Endodermal cell (in vitro differentiated cells): ENCODE data around the gene CYBRD1. TPM values are rescaled to one million over a fixed set of nuclear protein-coding genes. Genes with fewer than 3 reads are reported as not detected.

Source experiments
- DNase-seq: peaks from one replicate; pipeline ENCODE4 v3.0.0-alpha.2; 2017
- H3K27ac ChIP-seq: 2 replicates; pipeline ENCODE4 v1.5.1; 2013; ENCODE audit warnings: mild to moderate bottlenecking, low read depth, low read length, moderate library complexity
- H3K27me3 ChIP-seq: 2 replicates; pipeline ENCODE4 v1.6.1; 2013; ENCODE audit warnings: mild to moderate bottlenecking, low read length, moderate library complexity; ENCODE audit not compliant: insufficient read depth, control insufficient read depth, poor library complexity, severe bottlenecking
- H3K36me3 ChIP-seq: 2 replicates; pipeline ENCODE4 v1.7.0; 2013; ENCODE audit warnings: mild to moderate bottlenecking, low read length, moderate library complexity; ENCODE audit not compliant: control insufficient read depth, insufficient read depth
- H3K4me1 ChIP-seq: one replicate; pipeline ENCODE4 v1.7.0; 2013; ENCODE audit warnings: low read length; ENCODE audit not compliant: control insufficient read depth, insufficient read depth
- H3K4me3 ChIP-seq: 2 replicates; pipeline ENCODE4 v1.5.1; 2013; ENCODE audit warnings: mild to moderate bottlenecking, low read length, moderate library complexity
- H3K9ac ChIP-seq: 2 replicates; pipeline ENCODE4 v1.6.1; 2013; ENCODE audit warnings: mild to moderate bottlenecking, low read length, moderate library complexity; ENCODE audit not compliant: poor library complexity, severe bottlenecking; ENCODE audit errors: extremely low read depth
- H3K9me3 ChIP-seq: 2 replicates; pipeline ENCODE4 v1.6.1; 2013; ENCODE audit warnings: mild to moderate bottlenecking, low read length, moderate library complexity; ENCODE audit not compliant: control insufficient read depth
- H3K27ac Mint-ChIP-seq: 2 replicates; pipeline ENCODE4 v1.8.0; 2020; ENCODE audit warnings: mixed read lengths
- H3K27me3 Mint-ChIP-seq: 2 replicates; pipeline ENCODE4 v1.8.0; 2021; ENCODE audit warnings: mild to moderate bottlenecking, mixed read lengths; ENCODE audit not compliant: insufficient read depth
- H3K36me3 Mint-ChIP-seq: 2 replicates; pipeline ENCODE4 v1.8.0; 2020; ENCODE audit warnings: low read depth, mixed read lengths
- H3K4me1 Mint-ChIP-seq: 2 replicates; pipeline ENCODE4 v1.8.0; 2020; ENCODE audit warnings: mixed read lengths
- H3K4me3 Mint-ChIP-seq: 2 replicates; pipeline ENCODE4 v1.8.0; 2020; ENCODE audit warnings: mild to moderate bottlenecking, moderate library complexity, mixed read lengths
- H3K9me3 Mint-ChIP-seq: 2 replicates; pipeline ENCODE4 v1.8.0; 2020; ENCODE audit warnings: mild to moderate bottlenecking, mixed read lengths
- CTCF ChIP-seq: fragments of 200-600 bp; sonication (generic); conservative IDR thresholded peaks from 2 replicates; pipeline ENCODE4 v1.5.0; 2021; ENCODE audit warnings: antibody characterized with exemption, mild to moderate bottlenecking
- WGBS, 2 experiments: methylation state at CpG; one replicate each; pipeline versions ENCODE4 v1.1.5 to v1.1.7; 2013; ENCODE audit warnings: missing lambda C conversion rate in 2 of 2, mixed read lengths in 1 of 2; ENCODE audit not compliant: insufficient coverage in 1 of 2, insufficient read length in 1 of 2; 5-methylcytosine and 5-hydroxymethylcytosine counted together
- total RNA-seq, 2 donors: library from RNA; stranded (reverse); fragmentation: NEBNext Ultra II Directional in 1 of 2; extraction: Animal tissue kit (Norgen Biotek cat#: 25700) in 1 of 2; gene quantifications; 2 replicates in 1 of 2; 3 replicates in 1 of 2; pipeline ENCODE4 v1.2.1, GENCODE V29; 2021

CYBRD1 gene
- total RNA-seq, 2 donors from 2014 or later, result 3.3 to 4.7 TPM

GRCh38 chr2:171566057-171566456, 43.8 kb downstream of the CYBRD1 start:
- no peak overlapping the region for H3K27ac ChIP-seq
- 20 to 59% methylated on average over 1 of the region's 1 CpG for WGBS, 2 experiments
- no peak overlapping the region for H3K27ac Mint-ChIP-seq

GRCh38 chr2:171566753-171567152, 44.5 kb downstream of the CYBRD1 start:
- H3K27me3 Mint-ChIP-seq, result peaks cover 3% of the 10 kb centered on the region
- Histone ChIP-seq H3K36me3 (no peaks in the 10 kb centered on the region), H3K4me1 (no peaks in the 10 kb centered on the region), H3K4me3 (no peak overlapping the region), H3K9ac (no peak overlapping the region), H3K27me3 (peaks cover 2% of the 10 kb centered on the region), H3K27ac (no peak overlapping the region), H3K9me3 (no peaks in the 10 kb centered on the region)
- no peak for DNase-seq
- H3K4me1 Mint-ChIP-seq, result peaks cover 3% of the 10 kb centered on the region
- H3K4me3 Mint-ChIP-seq, result no peak overlapping the region
- no peak overlapping the region for H3K27ac Mint-ChIP-seq
- no peaks in the 10 kb centered on the region for H3K9me3 Mint-ChIP-seq
- TF ChIP-seq CTCF, result no peak
- H3K36me3 Mint-ChIP-seq, result no peaks in the 10 kb centered on the region
- WGBS, 2 experiments, result 90% methylated on average over 4 of the region's 4 CpGs; no CpG with 5 or more reads in 1 of the 2 experiments

More at GRCh38 chr2:171566057-171566456, 43.8 kb downstream of the CYBRD1 start:
- H3K27me3 ChIP-seq, result no peaks in the 10 kb centered on the region
- peaks cover 3% of the 10 kb centered on the region for H3K4me1 Mint-ChIP-seq
- DNase-seq, result no peak
- no peaks in the 10 kb centered on the region for H3K4me1 ChIP-seq
- no peak overlapping the region for H3K4me3 ChIP-seq
- H3K9me3 ChIP-seq, result no peaks in the 10 kb centered on the region
- H3K4me3 Mint-ChIP-seq, result no peak overlapping the region
- no peak for TF ChIP-seq CTCF
- H3K36me3 Mint-ChIP-seq, result no peaks in the 10 kb centered on the region
- no peaks in the 10 kb centered on the region for H3K9me3 Mint-ChIP-seq
- H3K36me3 ChIP-seq, result no peaks in the 10 kb centered on the region
- H3K27me3 Mint-ChIP-seq, result peaks cover 3% of the 10 kb centered on the region
- no peak overlapping the region for H3K9ac ChIP-seq

- TF ChIP-seq CTCF, result peak; percentile 56
- no peak for DNase-seq
Observed at GRCh38 chr2:171568089-171568488, 45.8 kb downstream of the CYBRD1 start.

More at GRCh38 chr2:171568089-171568488, 45.8 kb downstream of the CYBRD1 start:
- no peak overlapping the region for H3K27ac Mint-ChIP-seq
- WGBS, 2 experiments, result 91% methylated on average over 2 to 3 of the region's 3 CpGs
- H3K4me3 Mint-ChIP-seq, result no peak overlapping the region
- Histone ChIP-seq H3K27me3 (peaks cover 15% of the 10 kb centered on the region), H3K36me3 (no peaks in the 10 kb centered on the region), H3K4me1 (no peaks in the 10 kb centered on the region), H3K27ac (no peak overlapping the region), H3K4me3 (no peak overlapping the region), H3K9ac (no peak overlapping the region), H3K9me3 (no peaks in the 10 kb centered on the region)
- H3K9me3 Mint-ChIP-seq, result no peaks in the 10 kb centered on the region
- peaks cover 3% of the 10 kb centered on the region for H3K4me1 Mint-ChIP-seq
- H3K27me3 Mint-ChIP-seq, result peaks cover 11% of the 10 kb centered on the region
- H3K36me3 Mint-ChIP-seq, result no peaks in the 10 kb centered on the region
